MG63 (cell line): ENCODE data around the gene FAS. TPM values are rescaled to one million over a fixed set of nuclear protein-coding genes. Genes with fewer than 3 reads are reported as not detected.

Experiments
- DNase-seq: peaks from one replicate; pipeline ENCODE4 v3.0.0-alpha.2; 2020
- H3K27me3 ChIP-seq: fragments of 250-450 bp; sonication (Bioruptor Pico); 2 replicates; pipeline ENCODE4 v1.5.1; 2020; ENCODE audit warnings: mild to moderate bottlenecking, moderate library complexity
- H3K36me3 ChIP-seq: fragments of 250-450 bp; sonication (Bioruptor Pico); 2 replicates; pipeline ENCODE4 v1.5.1; 2020; ENCODE audit warnings: mild to moderate bottlenecking, moderate library complexity
- H3K4me3 ChIP-seq: fragments of 250-450 bp; sonication (Bioruptor Pico); 2 replicates; pipeline ENCODE4 v1.5.1; 2020; ENCODE audit warnings: mild to moderate bottlenecking, moderate library complexity
- H3K9me3 ChIP-seq: fragments of 250-450 bp; sonication (Bioruptor Pico); 2 replicates; pipeline ENCODE4 v1.5.1; 2020; ENCODE audit warnings: mild to moderate bottlenecking, moderate library complexity
- total RNA-seq: library from RNA; depleted of rRNA; stranded (reverse); fragments of >200 nt; shearing (Covaris generic); gene quantifications from 2 replicates; pipeline ENCODE4 v1.2.3, GENCODE V29; 2014; ENCODE audit warnings: low replicate concordance; rRNA removed

The FAS gene
- total RNA-seq, 1 experiment from 2014 or later = 12.5 TPM

DNA sequence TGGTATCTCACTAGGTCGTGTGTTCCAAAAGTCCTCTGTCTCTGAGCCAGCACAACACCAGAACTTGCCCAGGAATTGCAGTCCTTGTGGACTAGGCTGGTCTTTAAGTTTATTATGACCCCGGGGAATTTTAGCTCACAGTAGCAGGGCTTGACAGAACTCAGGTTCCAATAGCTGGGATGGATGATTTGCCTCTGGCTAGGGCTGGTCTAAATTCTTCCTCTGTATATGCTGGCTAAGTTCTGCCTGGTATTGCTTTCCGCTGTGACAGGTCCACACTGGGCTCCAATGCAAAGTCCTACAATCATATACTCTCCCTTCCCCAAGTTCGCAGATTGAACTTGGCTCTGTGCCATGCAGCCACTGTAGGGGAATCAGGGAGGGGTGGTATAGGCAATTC is 52.5 kb downstream of the FAS start:
- peaks cover 11% of the 10 kb centered on the region for H3K9me3 ChIP-seq
- no peak overlapping the region for H3K4me3 ChIP-seq
- H3K36me3 ChIP-seq = no peaks in the 10 kb centered on the region
- DNase-seq = no peak
- no peaks in the 10 kb centered on the region for H3K27me3 ChIP-seq

- Histone ChIP-seq H3K27me3 (no peaks in the 10 kb centered on the region), H3K4me3 (no peak overlapping the region), H3K9me3 (no peaks in the 10 kb centered on the region), H3K36me3 (no peaks in the 10 kb centered on the region)
- no peak for DNase-seq
Observed at GRCh38 chr10:89047397-89047796, 56.8 kb downstream of the FAS start.

GRCh38 chr10:89051593-89051992 is 61.0 kb downstream of the FAS start:
- Histone ChIP-seq H3K9me3 (no peaks in the 10 kb centered on the region), H3K4me3 (no peak overlapping the region), H3K36me3 (no peaks in the 10 kb centered on the region), H3K27me3 (no peaks in the 10 kb centered on the region)
- no peak for DNase-seq

- Histone ChIP-seq H3K4me3 (no peak overlapping the region), H3K36me3 (no peaks in the 10 kb centered on the region), H3K9me3 (no peaks in the 10 kb centered on the region), H3K27me3 (no peaks in the 10 kb centered on the region)
- no peak for DNase-seq
Observed at GRCh38 chr10:89053555-89053954, 63.0 kb downstream of the FAS start.

GRCh38 chr10:89055159-89055558 is 64.6 kb downstream of the FAS start:
- Histone ChIP-seq H3K9me3 (no peaks in the 10 kb centered on the region), H3K36me3 (no peaks in the 10 kb centered on the region), H3K4me3 (no peak overlapping the region), H3K27me3 (no peaks in the 10 kb centered on the region)
- DNase-seq = no peak

GRCh38 chr10:89062861-89063260 is 72.3 kb downstream of the FAS start:
- peak; percentile 63 for DNase-seq
- no peak overlapping the region for H3K4me3 ChIP-seq
- no peaks in the 10 kb centered on the region for H3K9me3 ChIP-seq
- H3K27me3 ChIP-seq = no peaks in the 10 kb centered on the region
- H3K36me3 ChIP-seq = no peaks in the 10 kb centered on the region

GRCh38 chr10:89063465-89063864 is 72.9 kb downstream of the FAS start:
- Histone ChIP-seq H3K4me3 (no peak overlapping the region), H3K36me3 (no peaks in the 10 kb centered on the region), H3K9me3 (no peaks in the 10 kb centered on the region), H3K27me3 (no peaks in the 10 kb centered on the region)
- DNase-seq = no peak

GRCh38 chr10:89064748-89065147 is 74.2 kb downstream of the FAS start:
- DNase-seq = no peak

More at GRCh38 chr10:89064748-89065147, 74.2 kb downstream of the FAS start:
- Histone ChIP-seq H3K4me3 (no peak overlapping the region), H3K36me3 (no peaks in the 10 kb centered on the region), H3K27me3 (no peaks in the 10 kb centered on the region), H3K9me3 (no peaks in the 10 kb centered on the region)

Other genes with a start within 250 kb of the FAS start
- gene LIPN, start 230.8 kb upstream of the FAS start, total RNA-seq = 0.10 TPM in 1 of 2 replicates, not detected in the other
- not detected in 2 replicates for gene LIPM, start 188.1 kb upstream of the FAS start, total RNA-seq
- not detected in 2 replicates for gene ANKRD22, start 139.0 kb upstream of the FAS start, total RNA-seq
- 23.1 and 27.3 TPM in 2 replicates for gene STAMBPL1, start 110.6 kb upstream of the FAS start, total RNA-seq
- 19.4 and 24.2 TPM in 2 replicates for gene ACTA2, start 38.0 kb upstream of the FAS start, total RNA-seq
- 0.63 TPM in 1 of 2 replicates, not detected in the other for gene CH25H, start 216.5 kb downstream of the FAS start, total RNA-seq